ENCODE data around the gene SLC47A2.

Gene SLC47A2

GRCh38 chr17:19642373-19642893 lies 74.0 kb downstream of the SLC47A2 start:
- no peak for DNase-seq

DNA sequence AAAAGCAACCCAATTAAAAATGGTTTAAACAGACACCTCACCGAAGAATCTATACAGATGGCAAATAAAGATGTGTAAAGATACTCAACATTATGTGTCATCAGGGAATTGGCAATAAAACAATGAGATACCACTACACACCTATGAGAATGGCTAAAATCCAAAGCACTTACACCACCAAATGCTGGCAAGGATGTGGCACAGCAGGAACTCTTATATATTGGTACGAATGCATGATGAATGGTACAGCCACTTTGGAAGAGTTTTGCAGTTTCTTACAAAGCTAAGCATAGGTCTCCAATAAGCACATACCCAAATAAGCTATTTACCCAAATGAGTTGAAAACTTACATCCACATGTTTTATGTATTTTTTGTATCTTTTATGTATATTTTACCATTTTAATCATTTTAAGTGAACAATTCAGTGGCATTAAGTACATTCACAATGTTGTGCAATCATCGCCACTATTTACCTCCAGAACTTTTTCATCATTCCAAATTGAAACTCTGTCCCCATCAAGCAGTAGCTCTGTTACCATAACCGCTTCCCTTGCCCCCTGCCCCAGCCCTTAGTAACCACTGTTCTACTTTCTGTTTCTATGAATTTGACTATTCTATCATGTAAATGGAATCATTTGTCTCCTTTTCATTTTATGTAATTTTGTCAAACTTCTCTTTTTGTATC lies 74.6 kb downstream of the SLC47A2 start:
- DNase-seq: no peak

- no peak for DNase-seq
Observed at GRCh38 chr17:19631905-19632304, 84.5 kb downstream of the SLC47A2 start.

DNA sequence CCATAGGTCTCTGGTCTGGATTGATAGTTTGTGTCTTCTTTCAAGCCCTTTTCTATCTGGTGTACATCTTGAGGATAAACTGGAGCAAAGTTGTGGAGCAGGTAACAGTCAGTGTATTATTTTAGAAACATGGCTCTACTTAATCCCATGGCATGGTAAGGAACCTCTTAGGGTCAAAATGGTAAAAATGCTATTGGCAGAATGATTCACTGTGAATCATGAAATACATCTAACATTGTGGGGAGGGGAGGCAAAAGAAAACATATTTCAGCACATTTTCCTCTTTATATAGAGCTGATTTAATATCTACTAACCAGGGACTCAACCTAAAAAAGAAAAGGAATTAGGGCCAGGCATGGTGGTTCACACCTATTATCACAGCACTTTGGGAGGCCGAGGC lies 85.7 kb downstream of the SLC47A2 start:
- no peak for DNase-seq

DNA sequence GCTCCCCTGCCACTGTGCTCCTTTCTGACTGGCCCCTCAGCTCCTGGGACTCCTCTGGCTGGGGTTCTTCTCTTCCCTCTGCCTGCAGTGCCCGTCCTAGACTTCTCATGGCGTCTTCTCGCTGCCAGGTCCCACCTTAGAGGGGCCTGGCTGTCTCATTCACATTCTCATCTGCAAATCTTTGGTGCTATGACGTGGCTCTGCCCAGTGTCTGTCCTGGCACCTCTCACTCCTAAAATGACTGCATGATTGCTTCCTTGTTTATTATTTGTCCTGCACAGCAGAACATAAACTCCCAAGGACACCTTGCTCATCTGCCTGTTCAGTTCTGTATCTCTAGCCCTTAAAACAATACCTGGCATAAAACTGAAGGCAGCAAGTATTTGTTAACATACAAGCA lies 86.3 kb downstream of the SLC47A2 start:
- no peak for DNase-seq

GRCh38 chr17:19629449-19629848 lies 86.9 kb downstream of the SLC47A2 start:
- no peak for DNase-seq

Data from NCI-H1436 treated with DMSO at 0.1 percent for 48 hours (cell line).